NCI-H146 treated with DMSO at 0.1 percent for 48 hours (cell line): ENCODE measurements around the gene OR2F1.
A peak's percentile ranks its signal among the peaks of the same experiment; 100 is the strongest.

ENCODE experiments used
- DNase-seq: peaks from one replicate; lab custom pipeline; 2025; ENCODE audit not compliant: unreplicated experiment; lab: John Stamatoyannopoulos, UW

Gene OR2F1

DNA sequence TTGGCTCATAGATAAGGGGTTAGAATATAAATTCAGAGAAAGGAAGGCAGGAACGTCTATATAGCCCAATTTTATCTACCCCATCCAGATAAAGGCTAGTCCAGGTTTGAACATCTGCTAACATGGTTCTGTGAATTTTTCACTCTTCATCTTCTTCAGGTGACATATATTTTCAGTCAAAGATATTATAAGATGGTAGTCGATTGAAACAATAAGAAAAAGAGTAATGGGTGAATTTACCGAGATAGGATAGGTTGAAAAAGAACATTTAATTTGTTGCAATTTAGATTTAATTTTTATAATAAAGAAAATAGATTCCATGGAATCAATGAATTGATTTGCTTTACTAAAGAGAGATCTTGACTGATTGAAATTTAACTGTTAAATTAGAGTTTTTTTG is at the start of gene OR2F1:
Gene OR2F1, plus strand, starts transcription at position 301 of the 400 bp plus-strand sequence. CDS start 5,127 bp downstream, outside the sequence.
- no peak for DNase-seq

- no peak for DNase-seq
Measured at GRCh38 chr7:143905509-143905908, 49.1 kb upstream of the OR2F1 start.

- DNase-seq, result no peak
Measured at GRCh38 chr7:143906151-143906550, 48.5 kb upstream of the OR2F1 start.

- DNase-seq, result peak; percentile 2
Measured at GRCh38 chr7:143906895-143907294, 47.7 kb upstream of the OR2F1 start.

- no peak for DNase-seq
Measured at GRCh38 chr7:143908120-143908519, 46.5 kb upstream of the OR2F1 start.

DNA sequence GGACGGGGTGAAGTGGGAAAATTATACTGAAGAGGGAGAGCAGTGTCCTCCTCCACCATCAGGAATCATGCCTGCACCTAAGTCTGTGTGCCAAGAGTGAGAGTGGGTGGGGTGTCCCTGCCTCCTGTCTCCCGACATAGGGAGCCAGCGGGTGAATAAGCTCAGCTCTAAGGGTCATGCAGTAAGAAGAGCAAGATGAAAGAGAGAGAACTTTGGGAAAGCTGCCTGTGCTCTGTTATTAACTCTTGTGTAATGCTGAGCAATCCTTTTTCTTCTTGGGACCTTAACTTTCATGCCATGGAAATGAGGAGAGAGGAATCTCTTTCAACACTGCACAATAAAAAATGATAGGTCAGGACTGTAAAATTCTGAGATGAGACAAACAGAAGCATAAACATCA is 44.8 kb upstream of the OR2F1 start:
- DNase-seq, result no peak

DNA sequence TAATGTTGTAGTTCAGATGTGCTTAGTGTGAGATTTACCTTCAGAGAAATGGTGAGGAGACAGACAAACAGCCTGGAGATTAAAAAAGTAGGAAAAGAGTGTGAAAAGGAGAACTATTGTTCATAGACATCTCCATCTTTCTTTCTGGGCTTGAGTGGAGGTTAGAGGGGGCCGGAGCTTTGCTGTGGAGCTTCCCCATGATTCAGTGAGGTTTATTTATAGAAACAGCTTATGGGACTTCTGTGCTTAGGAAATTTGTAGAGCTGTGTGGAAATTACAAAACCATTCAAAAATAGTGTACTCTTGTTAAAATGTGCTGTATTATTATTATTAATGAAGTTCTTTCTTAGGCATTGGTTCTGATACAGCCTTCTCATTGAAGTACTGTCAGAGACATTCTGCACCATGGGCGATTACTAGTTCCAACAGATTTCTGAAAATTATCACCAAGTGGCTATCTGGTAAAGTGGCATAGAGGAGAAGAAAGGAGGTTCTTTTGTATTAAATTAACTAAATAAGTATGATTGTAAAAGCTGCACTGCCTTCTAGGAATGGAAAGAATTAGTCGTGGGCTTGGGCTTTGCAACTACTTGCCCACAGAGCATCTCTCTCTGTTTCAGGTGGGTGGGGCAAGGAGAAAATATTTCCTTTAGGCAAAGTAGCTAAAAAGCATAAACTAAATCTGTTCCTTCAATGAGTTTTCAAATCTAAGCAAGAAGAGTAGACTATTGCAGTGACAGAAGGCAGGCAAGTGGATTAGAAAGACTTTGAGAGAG is 44.0 kb upstream of the OR2F1 start:
- no peak for DNase-seq

GRCh38 chr7:143913945-143914615 is 40.6 kb upstream of the OR2F1 start:
- DNase-seq, result no peak

DNA sequence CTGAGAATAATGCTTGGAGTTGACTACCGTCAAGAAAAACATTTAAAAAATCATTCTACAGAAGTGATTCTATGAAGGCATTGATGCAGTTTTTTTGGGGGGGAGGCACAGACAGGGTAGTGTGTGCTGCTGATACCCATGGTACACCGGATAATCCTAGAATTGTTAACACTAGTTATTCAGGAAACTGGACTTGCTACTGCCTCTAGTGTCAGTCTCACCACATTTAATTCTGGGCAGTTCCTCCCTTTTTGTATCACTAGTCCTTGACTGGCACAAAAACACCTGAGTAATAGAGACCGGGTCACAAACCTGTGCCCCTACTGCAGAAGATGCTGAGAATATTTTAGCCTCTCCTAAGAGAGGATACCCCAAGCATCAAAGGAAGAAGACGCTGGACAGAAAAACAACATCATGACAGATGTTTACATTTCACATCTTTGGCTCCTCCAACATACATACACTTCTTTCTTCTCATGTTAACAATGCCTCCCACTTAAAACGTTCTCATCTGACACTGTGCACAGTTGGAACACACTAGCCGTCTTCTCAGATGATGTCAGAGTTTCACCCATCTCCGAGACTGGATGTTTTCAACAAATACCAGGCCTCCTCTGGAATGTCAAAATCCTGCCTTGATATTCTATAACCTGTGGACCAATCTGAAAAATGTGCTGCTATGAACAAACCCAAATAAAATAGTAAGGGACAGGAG is 39.5 kb upstream of the OR2F1 start:
- DNase-seq, result no peak

DNA sequence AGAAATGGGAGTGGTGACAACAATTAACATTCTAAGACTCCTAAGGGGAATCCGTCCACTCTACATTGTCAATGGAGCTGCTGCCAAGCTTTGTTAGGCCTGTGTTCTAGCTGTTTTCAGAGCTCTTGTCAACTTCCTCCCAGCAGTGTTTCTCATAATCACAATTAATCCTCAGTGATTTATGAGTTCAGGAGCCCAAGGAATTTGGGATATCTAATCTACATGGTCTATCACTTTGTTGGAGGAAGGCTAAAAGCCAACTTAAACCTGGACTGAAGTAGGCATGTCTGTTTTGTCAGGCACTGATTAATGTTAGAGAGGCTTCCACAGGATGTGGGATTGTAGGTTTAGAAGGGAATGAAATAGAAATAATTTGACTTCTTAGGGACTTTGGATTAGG is 29.8 kb upstream of the OR2F1 start:
- no peak for DNase-seq

DNA sequence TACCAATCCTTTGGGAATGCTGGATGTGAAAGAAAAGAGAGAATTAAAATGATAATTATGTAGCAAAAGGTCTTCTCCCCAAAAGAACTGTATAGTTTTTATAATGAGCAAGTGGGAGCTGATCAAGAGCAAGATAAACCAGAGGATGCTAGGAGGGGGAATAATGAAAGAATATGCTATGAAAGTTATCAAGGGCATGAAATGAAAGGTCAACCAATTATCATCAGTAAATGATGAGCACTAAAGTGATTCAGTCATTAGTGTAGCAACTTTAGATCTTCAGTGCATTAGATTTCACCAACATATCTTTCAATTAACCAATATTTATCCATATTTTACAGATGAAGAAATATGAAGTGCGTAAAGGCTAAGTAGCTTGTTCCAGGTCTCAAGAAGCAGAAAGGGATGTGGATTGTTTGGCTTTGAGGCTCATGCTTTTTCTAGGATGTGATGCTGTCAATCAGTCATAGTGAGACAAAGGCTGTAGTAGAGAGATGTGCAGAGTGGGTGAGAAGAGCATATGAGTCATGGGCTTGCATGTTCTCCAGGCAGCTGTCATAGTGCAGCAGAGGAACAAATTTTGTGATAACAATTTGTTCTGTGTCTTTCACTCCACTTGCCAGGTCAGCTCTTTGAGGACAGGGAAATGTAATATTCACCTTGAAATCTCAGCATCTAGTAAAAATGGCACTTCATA is 25.3 kb upstream of the OR2F1 start:
- no peak for DNase-seq

GRCh38 chr7:143931739-143932138 is 22.9 kb upstream of the OR2F1 start:
- DNase-seq, result no peak

DNA sequence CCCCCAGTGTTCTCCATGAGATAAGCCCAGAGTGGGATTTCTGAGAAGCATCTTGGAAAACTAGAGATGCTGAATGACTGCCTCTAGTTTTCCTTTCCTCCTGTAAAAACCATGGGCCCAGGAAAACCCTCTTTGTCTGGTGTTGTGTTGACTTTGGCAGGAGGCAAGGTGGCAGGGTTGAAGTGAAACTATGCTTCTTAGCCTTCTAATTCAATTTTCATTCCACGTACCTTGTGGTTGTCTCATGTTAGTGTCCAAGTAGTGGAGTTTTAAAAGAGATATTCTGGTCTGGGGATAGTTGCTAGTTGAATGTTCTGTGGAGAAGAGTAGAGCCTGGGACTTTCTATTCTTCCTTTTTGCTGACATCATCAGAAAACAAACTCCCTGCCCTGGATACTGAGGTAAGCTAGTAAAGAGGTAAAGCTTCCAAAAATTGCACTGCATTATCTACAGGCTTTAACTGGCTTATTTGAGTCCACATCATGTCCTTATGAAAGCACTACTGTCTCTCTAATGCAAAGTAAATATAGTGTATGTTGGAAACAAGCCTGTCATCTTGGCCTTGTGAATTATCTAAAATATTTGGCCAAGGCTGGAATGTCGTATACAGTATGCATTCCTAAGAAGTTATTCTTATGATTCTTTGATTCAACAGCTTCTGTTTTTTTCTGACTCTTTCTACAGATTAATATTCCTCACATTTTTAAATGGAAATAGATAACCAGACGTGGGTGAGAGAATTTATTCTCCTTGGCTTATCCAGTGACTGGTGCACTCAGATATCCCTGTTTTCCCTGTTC is 19.9 kb upstream of the OR2F1 start, which contains the start of gene OR2F2:
Gene OR2F2, plus strand, starts transcription at position 708 of the 800 bp plus-strand sequence. Its CDS starts 0 bp downstream, at position 708.
- DNase-seq, result no peak

DNA sequence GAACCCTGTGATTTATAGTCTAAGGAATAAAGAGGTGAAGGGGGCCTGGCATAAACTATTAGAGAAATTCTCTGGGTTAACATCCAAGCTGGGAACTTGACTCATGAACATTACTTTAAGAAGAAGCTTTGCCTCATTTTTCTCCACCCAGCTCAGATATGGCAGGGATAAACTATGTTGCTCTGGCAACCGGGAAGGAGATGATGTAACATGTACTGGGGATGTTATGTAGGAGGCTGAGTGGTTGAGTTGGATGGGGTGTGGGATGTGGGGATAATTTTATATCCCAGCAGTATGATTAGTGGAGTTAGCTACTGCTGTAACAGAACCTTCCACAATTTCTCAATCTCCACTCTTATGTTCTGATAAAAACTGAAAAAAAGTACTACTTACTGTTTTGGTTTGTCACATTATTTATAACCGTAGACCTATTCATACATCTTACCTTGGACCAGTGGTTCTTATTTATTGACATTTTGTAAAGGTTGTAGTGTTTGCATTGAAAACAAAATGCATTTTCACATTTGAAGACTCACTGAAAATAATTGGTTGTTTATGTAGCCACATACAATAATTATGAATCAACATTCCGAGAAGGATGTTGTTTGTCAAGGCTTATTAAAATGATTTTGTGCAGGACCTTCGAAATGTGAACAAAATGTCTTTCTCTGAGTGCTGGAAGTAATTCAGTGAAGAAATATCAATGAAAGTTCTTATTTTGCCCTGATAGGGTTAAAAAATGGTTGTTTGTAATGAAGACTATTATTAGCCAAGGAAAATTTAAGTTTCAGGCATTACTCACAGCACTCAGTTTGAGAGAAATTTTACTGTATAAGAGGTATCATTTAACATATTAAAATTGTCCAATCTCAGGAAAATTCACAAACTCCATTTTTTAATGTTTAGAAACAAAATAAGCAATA is 18.3 kb upstream of the OR2F1 start:
- DNase-seq, result no peak

GRCh38 chr7:143938379-143939243 is 16.0 kb upstream of the OR2F1 start:
- no peak for DNase-seq

DNA sequence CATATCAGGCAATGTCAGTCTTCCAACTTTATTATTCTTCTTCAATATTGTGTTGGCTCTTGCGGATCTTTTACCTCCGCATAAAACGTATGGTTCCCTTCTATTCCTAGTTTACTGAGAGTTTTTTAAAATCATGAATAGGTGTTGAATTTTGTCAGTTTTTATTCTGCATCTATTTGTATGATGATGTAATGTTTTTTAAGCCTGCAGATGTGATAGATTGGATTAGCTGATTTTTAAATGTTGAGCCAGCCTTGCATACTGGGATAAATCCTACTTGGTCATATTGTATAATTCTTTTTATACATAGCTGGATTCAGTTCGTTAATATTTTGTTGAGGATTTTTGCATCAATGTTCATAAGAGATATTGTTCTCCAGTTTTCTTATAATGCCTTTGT is 9.2 kb upstream of the OR2F1 start:
- DNase-seq, result no peak

GRCh38 chr7:143947111-143947510 is 7.5 kb upstream of the OR2F1 start:
- DNase-seq, result no peak

- no peak for DNase-seq
Measured at GRCh38 chr7:143948733-143949132, 5.9 kb upstream of the OR2F1 start.
